IMR-90 (cell line): Measurements from ENCODE around the gene LAMB3.

ENCODE experiments used
- BHLHE40 ChIP-seq: fragments of 150-350 bp; IDR thresholded peaks from 2 replicates; pipeline ENCODE4 v1.6.1; 2016; ENCODE audit warnings: mild to moderate bottlenecking, low read depth, low read length
- CEBPB ChIP-seq: IDR thresholded peaks from 2 replicates; pipeline ENCODE4 v1.6.1; 2012; ENCODE audit warnings: low read depth, low read length, improper control_type of control experiment
- MAFK ChIP-seq: IDR thresholded peaks from 2 replicates; pipeline ENCODE4 v1.6.1; 2012; ENCODE audit warnings: low read depth, low read length, improper control_type of control experiment
- MAZ ChIP-seq: IDR thresholded peaks from 2 replicates; pipeline ENCODE4 v1.6.1; 2012; ENCODE audit warnings: low read depth, mild to moderate bottlenecking, low read length, improper control_type of control experiment, moderate library complexity, borderline replicate concordance
- POLR2A ChIP-seq: IDR thresholded peaks from 2 replicates; pipeline ENCODE4 v1.6.1; 2012; ENCODE audit warnings: mild to moderate bottlenecking, low read depth, low read length
- RAD21 ChIP-seq: IDR thresholded peaks from 2 replicates; pipeline ENCODE4 v1.6.1; 2012; ENCODE audit warnings: low read length, improper control_type of control experiment
- RCOR1 ChIP-seq: IDR thresholded peaks from 2 replicates; pipeline ENCODE4 v1.6.1; 2012; ENCODE audit warnings: mild to moderate bottlenecking, low read length, improper control_type of control experiment; ENCODE audit not compliant: insufficient replicate concordance
- SMC3 ChIP-seq: fragments of 150-350 bp; IDR thresholded peaks from 2 replicates; pipeline ENCODE4 v1.6.1; 2016; ENCODE audit warnings: low read depth, mild to moderate bottlenecking, antibody characterized with exemption, low read length, moderate library complexity
- TF ChIP-seq, protein P1 (sequence below): conservative IDR thresholded peaks from 2 replicates; pipeline ENCODE4 v1.5.1; 2012; ENCODE audit warnings: mild to moderate bottlenecking, low read depth, low read length, improper control_type of control experiment
- TF ChIP-seq, protein P2 (sequence below): fragments of 150-350 bp; IDR thresholded peaks from 2 replicates; pipeline ENCODE4 v1.6.1; 2017; ENCODE audit warnings: mild to moderate bottlenecking, antibody characterized with exemption, low read length, low read depth
- TF ChIP-seq, protein P3 (sequence below): fragments of 150-350 bp; IDR thresholded peaks from 2 replicates; pipeline ENCODE4 v1.6.1; 2016; ENCODE audit warnings: low read depth, mild to moderate bottlenecking, low read length, moderate library complexity, borderline replicate concordance

DNA sequence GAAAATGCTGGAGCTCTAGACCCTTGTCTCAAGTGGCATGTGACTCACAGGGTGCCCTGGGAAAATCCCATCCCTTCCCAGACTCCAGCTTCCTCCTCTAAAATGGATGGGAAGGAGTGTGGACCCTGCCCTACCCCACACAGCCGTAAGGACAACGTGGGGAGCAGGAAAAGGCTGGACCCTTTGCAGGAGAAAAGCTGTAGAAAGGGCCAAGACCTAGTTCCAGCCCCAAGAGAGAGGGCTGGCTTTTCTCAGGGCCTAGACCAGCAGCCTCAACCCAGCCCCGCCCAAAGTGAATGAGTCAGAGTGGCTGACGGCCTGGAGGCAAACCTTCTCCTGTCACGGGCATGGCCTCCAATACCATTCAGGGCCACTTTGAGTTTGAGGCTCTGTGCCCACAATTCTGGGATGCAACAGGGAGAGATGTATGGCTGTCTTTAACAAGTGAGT is 1.1 kb downstream of the LAMB3 start:
- TF ChIP-seq POLR2A (no peak), RAD21 (no peak), CEBPB (no peak), MAFK (no peak), SMC3 (no peak), MAZ (no peak), BHLHE40 (no peak), RCOR1 (no peak)
- TF ChIP-seq, protein P1, sequence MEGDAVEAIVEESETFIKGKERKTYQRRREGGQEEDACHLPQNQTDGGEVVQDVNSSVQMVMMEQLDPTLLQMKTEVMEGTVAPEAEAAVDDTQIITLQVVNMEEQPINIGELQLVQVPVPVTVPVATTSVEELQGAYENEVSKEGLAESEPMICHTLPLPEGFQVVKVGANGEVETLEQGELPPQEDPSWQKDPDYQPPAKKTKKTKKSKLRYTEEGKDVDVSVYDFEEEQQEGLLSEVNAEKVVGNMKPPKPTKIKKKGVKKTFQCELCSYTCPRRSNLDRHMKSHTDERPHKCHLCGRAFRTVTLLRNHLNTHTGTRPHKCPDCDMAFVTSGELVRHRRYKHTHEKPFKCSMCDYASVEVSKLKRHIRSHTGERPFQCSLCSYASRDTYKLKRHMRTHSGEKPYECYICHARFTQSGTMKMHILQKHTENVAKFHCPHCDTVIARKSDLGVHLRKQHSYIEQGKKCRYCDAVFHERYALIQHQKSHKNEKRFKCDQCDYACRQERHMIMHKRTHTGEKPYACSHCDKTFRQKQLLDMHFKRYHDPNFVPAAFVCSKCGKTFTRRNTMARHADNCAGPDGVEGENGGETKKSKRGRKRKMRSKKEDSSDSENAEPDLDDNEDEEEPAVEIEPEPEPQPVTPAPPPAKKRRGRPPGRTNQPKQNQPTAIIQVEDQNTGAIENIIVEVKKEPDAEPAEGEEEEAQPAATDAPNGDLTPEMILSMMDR, result no peak
- TF ChIP-seq, protein P2, sequence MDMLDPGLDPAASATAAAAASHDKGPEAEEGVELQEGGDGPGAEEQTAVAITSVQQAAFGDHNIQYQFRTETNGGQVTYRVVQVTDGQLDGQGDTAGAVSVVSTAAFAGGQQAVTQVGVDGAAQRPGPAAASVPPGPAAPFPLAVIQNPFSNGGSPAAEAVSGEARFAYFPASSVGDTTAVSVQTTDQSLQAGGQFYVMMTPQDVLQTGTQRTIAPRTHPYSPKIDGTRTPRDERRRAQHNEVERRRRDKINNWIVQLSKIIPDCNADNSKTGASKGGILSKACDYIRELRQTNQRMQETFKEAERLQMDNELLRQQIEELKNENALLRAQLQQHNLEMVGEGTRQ, result no peak
- TF ChIP-seq, protein P3, sequence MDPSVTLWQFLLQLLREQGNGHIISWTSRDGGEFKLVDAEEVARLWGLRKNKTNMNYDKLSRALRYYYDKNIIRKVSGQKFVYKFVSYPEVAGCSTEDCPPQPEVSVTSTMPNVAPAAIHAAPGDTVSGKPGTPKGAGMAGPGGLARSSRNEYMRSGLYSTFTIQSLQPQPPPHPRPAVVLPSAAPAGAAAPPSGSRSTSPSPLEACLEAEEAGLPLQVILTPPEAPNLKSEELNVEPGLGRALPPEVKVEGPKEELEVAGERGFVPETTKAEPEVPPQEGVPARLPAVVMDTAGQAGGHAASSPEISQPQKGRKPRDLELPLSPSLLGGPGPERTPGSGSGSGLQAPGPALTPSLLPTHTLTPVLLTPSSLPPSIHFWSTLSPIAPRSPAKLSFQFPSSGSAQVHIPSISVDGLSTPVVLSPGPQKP, result no peak
